ENCODE results near the gene DPEP2.
"Not testable (repeated sequence)": the region's sequence is repeated elsewhere in the genome, so short reads cannot be mapped to it uniquely, and the experiment has no call there.

The DPEP2 gene

GRCh38 chr16:68009157-68009735 is 10.0 kb upstream of the DPEP2 start:
- DNase-seq (ENCODE audit: low spot score) (no peak), FAIRE-seq (no peak)

GRCh38 chr16:68005786-68006286 is 6.6 kb upstream of the DPEP2 start:
- FAIRE-seq (no peak), DNase-seq (ENCODE audit: low spot score) (no peak)

GRCh38 chr16:68005211-68005610 is 5.9 kb upstream of the DPEP2 start:
- DNase-seq (ENCODE audit: low spot score) (no peak), FAIRE-seq (no peak)

GRCh38 chr16:68003031-68003430 is 3.7 kb upstream of the DPEP2 start:
- DNase-seq (ENCODE audit: low spot score): no peak
- FAIRE-seq: no peak

GRCh38 chr16:68000450-68000849 is 1.2 kb upstream of the DPEP2 start:
- DNase-seq (ENCODE audit: low spot score): no peak
- no peak for FAIRE-seq

GRCh38 chr16:67999985-68000384 is 701 bp upstream of the DPEP2 start:
- DNase-seq (ENCODE audit: low spot score): no peak
- FAIRE-seq: no peak

GRCh38 chr16:67998231-67998778 is 979 bp downstream of the DPEP2 start:
- FAIRE-seq; DNase-seq (ENCODE audit: low spot score): not testable (repeated sequence)

- no peak for DNase-seq (ENCODE audit: low spot score)
- FAIRE-seq: no peak
Observed at GRCh38 chr16:67996666-67997065, 2.6 kb downstream of the DPEP2 start.

GRCh38 chr16:67995423-67995822 is 3.9 kb downstream of the DPEP2 start:
- DNase-seq (ENCODE audit: low spot score) (peak; percentile 6), FAIRE-seq (no peak)

- not testable (repeated sequence) for DNase-seq (ENCODE audit: low spot score); FAIRE-seq
Observed at GRCh38 chr16:67994040-67994408, 5.3 kb downstream of the DPEP2 start.

GRCh38 chr16:67993207-67994039 is 5.9 kb downstream of the DPEP2 start:
- FAIRE-seq: no peak
- DNase-seq (ENCODE audit: low spot score): peak; percentile 56

GRCh38 chr16:67992661-67993206 is 6.5 kb downstream of the DPEP2 start:
- no peak for DNase-seq (ENCODE audit: low spot score)
- no peak for FAIRE-seq

- DNase-seq (ENCODE audit: low spot score) (no peak), FAIRE-seq (no peak)
Observed at GRCh38 chr16:67990018-67990386, 9.3 kb downstream of the DPEP2 start.

- FAIRE-seq: no peak
- DNase-seq (ENCODE audit: low spot score): no peak
Observed at GRCh38 chr16:67989322-67990017, 9.8 kb downstream of the DPEP2 start.

GRCh38 chr16:67988675-67989074 is 10.6 kb downstream of the DPEP2 start:
- no peak for FAIRE-seq

GRCh38 chr16:67987460-67988160 is 11.7 kb downstream of the DPEP2 start:
- DNase-seq (ENCODE audit: low spot score) (no peak), FAIRE-seq (no peak)

More at GRCh38 chr16:67988675-67989074, 10.6 kb downstream of the DPEP2 start:
- DNase-seq (ENCODE audit: low spot score): no peak

GRCh38 chr16:67986949-67987348 is 12.3 kb downstream of the DPEP2 start:
- no peak for FAIRE-seq
- no peak for DNase-seq (ENCODE audit: low spot score)

- DNase-seq (ENCODE audit: low spot score): no peak
- FAIRE-seq: no peak
Observed at GRCh38 chr16:67982011-67982696, 17.1 kb downstream of the DPEP2 start.

GRCh38 chr16:67979955-67980678 is 19.2 kb downstream of the DPEP2 start, which contains the start of gene DPEP3:
Gene DPEP3, minus strand, starts transcription at chr16:67980499. Its CDS starts 119 bp downstream, at chr16:67980380.
- FAIRE-seq (no peak), DNase-seq (ENCODE audit: low spot score) (no peak)
